ENCODE measurements around the gene COMP. TPM values are rescaled to one million over a fixed set of nuclear protein-coding genes. Genes with fewer than 3 reads are reported as not detected.

COMP gene
- total and polyA plus RNA-seq, 8 donors, result 0.05 to 3.7 (median 0.54) TPM

DNA sequence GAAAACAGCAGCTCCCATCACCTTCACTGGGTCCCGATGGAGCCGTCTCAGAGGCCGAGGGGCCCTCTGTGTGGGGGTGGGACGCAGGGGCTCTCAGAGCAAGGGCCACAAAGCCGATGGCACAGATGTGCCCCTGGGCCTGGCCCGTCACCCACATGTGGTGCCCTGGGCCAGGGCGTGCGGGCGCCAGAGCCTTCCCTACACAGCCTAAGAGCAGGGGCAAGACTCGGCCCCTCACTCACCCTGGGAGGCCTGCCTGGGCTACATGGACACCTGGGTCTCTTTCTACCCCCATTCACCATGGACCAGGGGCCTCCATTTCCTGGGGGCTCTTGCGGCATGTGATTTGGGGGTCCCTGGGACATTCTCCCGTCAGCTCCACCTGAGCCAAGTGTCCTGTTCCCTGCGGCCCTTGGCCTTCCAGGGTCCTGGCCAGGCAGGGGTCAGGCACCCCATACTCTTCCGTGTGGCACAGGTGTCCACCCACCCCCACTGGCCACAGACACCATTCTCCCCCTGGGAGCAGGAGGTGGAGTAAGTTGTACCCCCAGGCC lies 10.0 kb downstream of the COMP start:
- TF ChIP-seq, protein P1, sequence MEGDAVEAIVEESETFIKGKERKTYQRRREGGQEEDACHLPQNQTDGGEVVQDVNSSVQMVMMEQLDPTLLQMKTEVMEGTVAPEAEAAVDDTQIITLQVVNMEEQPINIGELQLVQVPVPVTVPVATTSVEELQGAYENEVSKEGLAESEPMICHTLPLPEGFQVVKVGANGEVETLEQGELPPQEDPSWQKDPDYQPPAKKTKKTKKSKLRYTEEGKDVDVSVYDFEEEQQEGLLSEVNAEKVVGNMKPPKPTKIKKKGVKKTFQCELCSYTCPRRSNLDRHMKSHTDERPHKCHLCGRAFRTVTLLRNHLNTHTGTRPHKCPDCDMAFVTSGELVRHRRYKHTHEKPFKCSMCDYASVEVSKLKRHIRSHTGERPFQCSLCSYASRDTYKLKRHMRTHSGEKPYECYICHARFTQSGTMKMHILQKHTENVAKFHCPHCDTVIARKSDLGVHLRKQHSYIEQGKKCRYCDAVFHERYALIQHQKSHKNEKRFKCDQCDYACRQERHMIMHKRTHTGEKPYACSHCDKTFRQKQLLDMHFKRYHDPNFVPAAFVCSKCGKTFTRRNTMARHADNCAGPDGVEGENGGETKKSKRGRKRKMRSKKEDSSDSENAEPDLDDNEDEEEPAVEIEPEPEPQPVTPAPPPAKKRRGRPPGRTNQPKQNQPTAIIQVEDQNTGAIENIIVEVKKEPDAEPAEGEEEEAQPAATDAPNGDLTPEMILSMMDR (IDR thresholded peaks at IDR 0.05), result no peak
- intact Hi-C loops (cut with DNase I), result no loop called here
- no peaks in the 10 kb centered on the region for H3K4me1 ChIP-seq
- no peak overlapping the region for H3K27ac ChIP-seq
- ATAC-seq, result no peak
- 75 to 81% methylated on average over 14 of the region's 14 CpGs for WGBS, 2 donors
- no peak overlapping the region for H3K4me3 ChIP-seq
- no peak for FAIRE-seq
- H3K36me3 ChIP-seq, result no peaks in the 10 kb centered on the region
- no peaks in the 10 kb centered on the region for H3K9me3 ChIP-seq
- no peaks in the 10 kb centered on the region for H3K27me3 ChIP-seq
- peak in 1 of 6 donors; percentile 54 for DNase-seq

- Histone ChIP-seq H3K4me1 (no peaks in the 10 kb centered on the region), H3K36me3 (no peaks in the 10 kb centered on the region), H3K27me3 (no peaks in the 10 kb centered on the region), H3K9me3 (no peaks in the 10 kb centered on the region), H3K27ac (no peak overlapping the region), H3K4me3 (no peak overlapping the region)
- DNase-seq (no peak), FAIRE-seq (no peak), ATAC-seq (no peak)
- intact Hi-C loops (cut with DNase I), result no loop called here
- TF ChIP-seq, protein P1 (IDR thresholded peaks at IDR 0.05), result no peak
- WGBS, 2 donors, result 70 to 76% methylated on average over 10 of the region's 10 CpGs
These were observed 10.5 kb downstream of the COMP start for GRCh38 chr19:18780631-18781030.

DNA sequence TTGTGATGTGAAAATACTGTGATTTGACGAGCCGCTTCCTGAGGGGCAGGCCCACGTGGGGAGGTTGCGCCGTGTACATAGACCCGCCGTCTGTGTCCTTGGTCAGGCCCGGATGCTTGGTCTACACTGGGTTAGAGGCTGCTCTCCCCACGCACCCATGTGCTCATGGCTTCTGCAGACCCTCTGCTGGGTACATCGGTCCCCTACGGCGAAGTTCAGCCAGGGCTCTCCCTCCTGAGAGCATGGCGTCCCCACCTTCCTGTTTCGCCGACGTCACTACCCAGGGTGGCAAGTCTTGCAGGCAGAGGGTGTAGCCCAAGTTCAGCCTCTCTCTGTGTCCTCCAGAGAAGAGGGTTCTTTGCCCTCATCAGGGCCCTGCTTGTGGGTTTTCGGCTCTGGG lies 11.0 kb downstream of the COMP start:
- no peaks in the 10 kb centered on the region for H3K9me3 ChIP-seq
- H3K27me3 ChIP-seq, result no peaks in the 10 kb centered on the region
- intact Hi-C loops (cut with DNase I), result no loop called here
- no peaks in the 10 kb centered on the region for H3K36me3 ChIP-seq
- peak in 1 of 6 donors; percentile 44 for DNase-seq
- FAIRE-seq, result no peak
- H3K4me1 ChIP-seq, result no peaks in the 10 kb centered on the region
- 75 to 86% methylated on average over 17 of the region's 17 CpGs for WGBS, 2 donors
- no peak overlapping the region for H3K4me3 ChIP-seq
- ATAC-seq, result no peak
- TF ChIP-seq, protein P1 (IDR thresholded peaks at IDR 0.05), result no peak
- H3K27ac ChIP-seq, result no peak overlapping the region

DNA sequence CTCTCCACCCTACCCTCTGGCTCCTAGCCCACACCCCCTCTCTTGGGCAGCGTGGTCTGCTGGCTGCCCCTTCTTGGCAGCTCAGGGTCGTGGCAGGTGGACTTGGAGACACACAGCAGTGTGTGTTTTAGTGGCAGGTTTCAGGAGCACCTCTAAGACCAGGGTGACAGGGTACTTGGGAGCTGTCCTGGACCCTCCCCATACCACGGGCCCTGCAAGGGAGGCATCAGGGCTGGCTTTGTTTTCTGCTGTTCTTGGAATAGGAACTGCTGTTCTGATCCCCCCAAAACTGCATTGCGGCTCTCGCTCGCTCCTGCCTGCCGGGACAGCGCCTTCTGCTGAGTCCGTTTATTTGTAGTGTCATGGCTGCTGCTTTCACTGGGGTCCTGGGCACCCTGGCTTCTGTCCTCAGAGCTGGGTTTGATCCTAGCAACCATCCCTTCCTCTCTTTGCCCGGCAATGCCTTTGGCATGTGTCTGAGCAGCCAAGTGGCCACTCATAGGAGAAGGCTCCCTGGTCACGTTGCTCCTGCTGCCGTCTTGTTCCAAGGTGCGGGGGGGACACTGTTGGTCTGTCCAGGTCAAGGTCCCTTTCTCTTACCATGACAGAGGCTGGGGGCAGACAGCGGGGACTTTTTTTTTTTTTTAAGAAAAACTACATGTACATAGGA lies 12.1 kb downstream of the COMP start:
- no peaks in the 10 kb centered on the region for H3K9me3 ChIP-seq
- no peaks in the 10 kb centered on the region for H3K36me3 ChIP-seq
- ATAC-seq, result no peak
- no peak for DNase-seq
- no peak overlapping the region for H3K4me3 ChIP-seq
- no peaks in the 10 kb centered on the region for H3K4me1 ChIP-seq
- WGBS, 2 donors, result 65 to 76% methylated on average over 14 of the region's 14 CpGs
- intact Hi-C loops (cut with DNase I), result no loop called here
- no peak overlapping the region for H3K27ac ChIP-seq
- TF ChIP-seq, protein P1 (IDR thresholded peaks at IDR 0.05), result no peak
- no peak for FAIRE-seq
- no peaks in the 10 kb centered on the region for H3K27me3 ChIP-seq

DNA sequence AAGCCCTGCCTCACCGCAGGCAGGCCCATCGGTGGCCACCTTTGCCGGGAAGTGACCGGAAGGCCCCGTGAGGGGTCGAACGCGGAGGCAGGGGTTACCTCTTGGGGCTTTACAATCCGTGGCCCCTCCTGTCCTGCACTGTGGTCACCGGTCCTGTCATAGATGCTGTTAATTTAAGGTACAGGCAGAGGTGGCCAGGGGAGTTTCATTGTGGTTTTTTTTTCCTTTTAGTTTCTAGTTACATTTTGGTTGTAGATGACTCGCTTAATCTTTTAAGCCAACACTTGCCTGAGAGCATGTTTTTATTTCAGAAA lies 13.1 kb downstream of the COMP start:
- no peak for ATAC-seq
- Histone ChIP-seq H3K27me3 (no peaks in the 10 kb centered on the region), H3K9me3 (no peaks in the 10 kb centered on the region), H3K4me3 (no peak overlapping the region), H3K27ac (no peak overlapping the region), H3K4me1 (no peaks in the 10 kb centered on the region), H3K36me3 (no peaks in the 10 kb centered on the region)
- DNase-seq, result no peak
- intact Hi-C loops (cut with DNase I), result no loop called here
- FAIRE-seq, result no peak
- 61 to 70% methylated on average over 11 of the region's 11 CpGs for WGBS, 2 donors
- TF ChIP-seq, protein P1 (IDR thresholded peaks at IDR 0.05), result no peak

Data from pancreas (tissue), 10 donors.